ENCODE results near the gene ATG2B.

Gene ATG2B

DNA sequence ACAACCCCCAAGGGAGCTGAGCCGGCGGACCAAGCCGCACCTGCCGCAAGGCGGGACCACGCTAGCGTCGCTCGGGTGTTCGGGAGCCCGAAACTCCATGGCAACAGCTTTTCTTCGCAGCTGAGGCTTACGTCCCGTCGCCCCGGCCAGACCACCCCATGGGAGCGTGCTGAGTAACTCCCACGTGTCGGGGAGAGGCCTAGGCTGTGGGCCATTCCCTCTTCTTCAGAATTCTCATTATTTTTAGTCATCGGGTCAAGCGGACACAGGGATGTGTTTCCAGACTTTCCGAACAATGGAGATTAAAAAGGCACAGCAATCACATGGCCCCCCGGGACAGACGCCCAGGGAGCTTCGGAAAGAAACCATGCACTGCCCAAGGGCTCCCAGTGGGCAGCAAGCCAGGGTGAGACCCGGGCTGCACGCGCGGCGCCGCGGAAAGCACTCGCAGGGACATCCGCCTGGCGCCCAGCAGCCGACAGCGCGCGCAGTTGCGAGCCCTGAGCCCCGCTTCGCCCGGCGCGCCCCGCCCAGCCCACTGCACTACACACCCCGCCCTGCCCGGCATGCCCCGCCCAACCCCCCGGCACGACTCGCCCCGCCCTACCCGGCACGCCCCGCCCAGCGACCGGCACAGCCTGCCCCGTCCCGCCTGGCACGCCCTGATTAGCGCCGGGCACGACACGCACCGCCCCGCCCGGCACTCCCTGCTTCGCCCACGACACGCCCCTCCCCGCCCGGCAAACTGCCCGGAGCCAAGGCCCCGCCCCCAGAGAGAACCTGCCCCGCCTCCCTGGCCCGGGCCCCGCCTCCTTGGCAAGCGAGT lies 28.4 kb upstream of the ATG2B start:
- TF ChIP-seq POLR2A (IDR thresholded peaks at IDR 0.05; ENCODE audit: low read depth, low read length) = peak; percentile 38; the same call in 1 of the 2 replicates
- peak; percentile 85 for DNase-seq (ENCODE audit: insufficient read length, low spot score)
- FAIRE-seq = peak; percentile 58

DNA sequence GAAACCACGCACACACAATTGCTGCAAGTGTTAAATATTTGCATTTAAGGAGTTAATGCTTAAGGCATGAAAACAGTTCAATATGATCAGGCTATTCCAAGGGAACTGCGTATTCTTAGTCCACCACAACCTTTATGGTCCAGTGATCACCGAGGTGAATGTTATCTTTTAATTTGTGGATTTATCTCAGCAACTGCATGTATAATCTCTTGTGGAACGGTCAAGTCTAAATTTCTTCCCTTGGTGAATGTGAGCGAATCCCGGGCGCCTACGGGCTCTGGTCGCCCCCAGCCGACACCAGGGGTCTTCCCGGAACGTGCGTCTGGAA lies 27.8 kb upstream of the ATG2B start:
- FAIRE-seq = peak; percentile 27
- no peak for TF ChIP-seq POLR2A (IDR thresholded peaks at IDR 0.05; ENCODE audit: low read depth, low read length)

DNA sequence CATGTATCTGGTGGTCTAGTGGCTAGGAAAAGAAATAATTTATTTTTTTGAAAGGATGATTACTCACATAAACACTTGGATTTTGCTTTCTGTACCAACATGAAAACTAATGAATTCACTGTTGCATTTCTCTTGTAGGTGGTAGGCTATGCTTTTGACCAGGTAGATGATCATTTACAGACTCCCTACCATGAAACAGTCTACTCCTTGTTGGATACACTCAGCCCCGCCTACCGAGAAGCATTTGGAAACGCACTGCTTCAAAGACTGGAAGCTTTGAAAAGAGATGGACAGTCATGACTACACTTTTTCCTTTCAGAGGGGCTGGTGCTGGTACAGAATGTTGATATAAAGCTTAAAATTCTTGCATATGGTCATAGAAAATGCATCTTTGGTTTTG lies 22.2 kb upstream of the ATG2B start:
- FAIRE-seq (no peak), DNase-seq (ENCODE audit: insufficient read length, low spot score) (no peak)
- TF ChIP-seq POLR2A (IDR thresholded peaks at IDR 0.05; ENCODE audit: low read depth, low read length) = no peak

More for the DNA sequence above, 27.8 kb upstream of the ATG2B start:
- DNase-seq (ENCODE audit: insufficient read length, low spot score) = no peak

- FAIRE-seq = no peak
- TF ChIP-seq POLR2A (IDR thresholded peaks at IDR 0.05; ENCODE audit: low read depth, low read length) = no peak
- DNase-seq (ENCODE audit: insufficient read length, low spot score) = no peak
Observed at GRCh38 chr14:96384740-96385139, 21.6 kb upstream of the ATG2B start.

DNA sequence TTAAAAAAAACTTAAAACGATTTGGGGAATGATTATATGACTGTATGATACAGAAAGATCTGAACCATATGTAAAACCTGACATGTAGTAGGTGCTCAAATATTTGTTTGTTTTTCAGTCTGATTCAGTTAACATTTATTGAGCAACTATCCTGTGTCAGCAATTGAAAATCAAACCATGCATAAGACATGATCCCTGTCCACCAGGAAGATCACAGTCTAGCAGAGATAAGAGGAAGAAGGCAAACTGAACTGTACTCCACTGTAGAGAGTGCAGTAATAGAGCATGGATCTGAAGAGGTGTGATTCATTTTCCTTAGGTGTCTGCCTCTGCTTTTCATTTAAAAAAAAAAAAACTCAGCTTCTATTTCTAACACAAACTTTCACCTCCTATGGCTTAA lies 20.9 kb upstream of the ATG2B start:
- no peak for DNase-seq (ENCODE audit: insufficient read length, low spot score)
- no peak for TF ChIP-seq POLR2A (IDR thresholded peaks at IDR 0.05; ENCODE audit: low read depth, low read length)
- FAIRE-seq = no peak

- FAIRE-seq (peak; percentile 27), DNase-seq (ENCODE audit: insufficient read length, low spot score) (no peak)
- TF ChIP-seq POLR2A (IDR thresholded peaks at IDR 0.05; ENCODE audit: low read depth, low read length) = no peak
Observed at GRCh38 chr14:96383445-96383844, 20.3 kb upstream of the ATG2B start.

DNA sequence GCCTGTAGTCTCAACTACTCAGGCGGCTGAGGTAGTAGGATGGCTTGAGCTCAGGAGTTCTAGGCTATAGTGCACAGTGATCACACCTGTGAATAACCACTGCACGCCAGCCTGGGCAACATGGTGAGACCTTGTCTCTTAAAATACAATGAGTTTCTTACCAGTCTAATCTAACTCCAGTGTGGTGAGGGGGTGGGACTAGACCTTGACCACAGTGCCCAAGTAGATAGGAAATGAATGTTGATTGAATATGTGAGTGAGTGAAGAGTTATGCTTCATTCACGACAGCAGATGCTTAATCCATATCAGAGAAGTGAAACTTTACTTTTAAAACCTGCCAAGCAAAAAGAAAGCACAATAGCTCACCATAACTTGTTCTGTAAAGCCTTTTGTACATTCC lies 17.6 kb upstream of the ATG2B start:
- FAIRE-seq (no peak), DNase-seq (ENCODE audit: insufficient read length, low spot score) (no peak)
- TF ChIP-seq POLR2A (IDR thresholded peaks at IDR 0.05; ENCODE audit: low read depth, low read length) = no peak

- no peak for DNase-seq (ENCODE audit: insufficient read length, low spot score)
- TF ChIP-seq POLR2A (IDR thresholded peaks at IDR 0.05; ENCODE audit: low read depth, low read length) = no peak
- FAIRE-seq = no peak
Observed at GRCh38 chr14:96376093-96376492, 13.0 kb upstream of the ATG2B start.

- FAIRE-seq (no peak), DNase-seq (ENCODE audit: insufficient read length, low spot score) (no peak)
- TF ChIP-seq POLR2A (IDR thresholded peaks at IDR 0.05; ENCODE audit: low read depth, low read length) = no peak
Observed at GRCh38 chr14:96373538-96373937, 10.4 kb upstream of the ATG2B start.

- TF ChIP-seq POLR2A (IDR thresholded peaks at IDR 0.05; ENCODE audit: low read depth, low read length) = no peak
- FAIRE-seq (no peak), DNase-seq (ENCODE audit: insufficient read length, low spot score) (no peak)
Observed at GRCh38 chr14:96370528-96370927, 7.4 kb upstream of the ATG2B start.

DNA sequence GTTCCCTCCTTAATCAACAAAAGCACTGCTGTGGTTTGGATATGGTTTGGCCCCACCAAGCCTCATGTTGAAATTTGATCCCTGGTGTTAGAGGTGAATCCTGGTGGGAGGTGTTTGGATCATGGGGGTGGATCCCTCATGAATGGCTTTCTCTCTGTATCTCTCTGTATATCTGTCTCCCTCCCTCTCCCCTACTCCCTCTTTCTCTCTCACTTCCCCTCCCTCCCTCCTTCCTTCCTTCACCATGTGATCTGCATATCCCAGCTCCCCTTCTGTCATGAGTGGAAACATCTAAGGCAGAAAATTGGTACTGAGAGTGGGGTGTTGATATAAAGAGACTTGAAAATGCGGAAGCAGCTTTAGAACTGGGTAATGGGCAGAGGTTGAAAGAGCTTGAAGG lies 5.4 kb upstream of the ATG2B start:
- FAIRE-seq (no peak), DNase-seq (ENCODE audit: insufficient read length, low spot score) (no peak)
- TF ChIP-seq POLR2A (IDR thresholded peaks at IDR 0.05; ENCODE audit: low read depth, low read length) = no peak

DNA sequence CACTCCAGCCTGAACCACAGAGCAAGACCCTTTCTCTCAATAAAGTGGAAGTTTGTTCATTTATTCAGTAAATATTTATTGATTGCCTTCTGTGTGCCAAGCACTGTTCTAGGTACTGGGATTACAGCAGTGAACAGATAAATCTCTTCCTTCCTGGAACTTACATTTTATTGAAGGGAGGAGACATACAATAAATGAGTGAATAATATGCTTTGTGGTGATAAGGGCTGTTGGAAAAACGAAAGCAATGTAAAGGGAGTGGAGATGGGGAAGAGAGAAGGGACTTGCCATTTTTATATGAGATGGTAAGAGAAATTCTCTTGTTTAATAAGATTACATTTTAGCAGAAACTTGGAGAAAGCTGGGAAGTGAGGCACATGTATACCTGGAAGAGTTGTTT lies 1.8 kb upstream of the ATG2B start:
- FAIRE-seq (no peak), DNase-seq (ENCODE audit: insufficient read length, low spot score) (no peak)
- no peak for TF ChIP-seq POLR2A (IDR thresholded peaks at IDR 0.05; ENCODE audit: low read depth, low read length)

DNA sequence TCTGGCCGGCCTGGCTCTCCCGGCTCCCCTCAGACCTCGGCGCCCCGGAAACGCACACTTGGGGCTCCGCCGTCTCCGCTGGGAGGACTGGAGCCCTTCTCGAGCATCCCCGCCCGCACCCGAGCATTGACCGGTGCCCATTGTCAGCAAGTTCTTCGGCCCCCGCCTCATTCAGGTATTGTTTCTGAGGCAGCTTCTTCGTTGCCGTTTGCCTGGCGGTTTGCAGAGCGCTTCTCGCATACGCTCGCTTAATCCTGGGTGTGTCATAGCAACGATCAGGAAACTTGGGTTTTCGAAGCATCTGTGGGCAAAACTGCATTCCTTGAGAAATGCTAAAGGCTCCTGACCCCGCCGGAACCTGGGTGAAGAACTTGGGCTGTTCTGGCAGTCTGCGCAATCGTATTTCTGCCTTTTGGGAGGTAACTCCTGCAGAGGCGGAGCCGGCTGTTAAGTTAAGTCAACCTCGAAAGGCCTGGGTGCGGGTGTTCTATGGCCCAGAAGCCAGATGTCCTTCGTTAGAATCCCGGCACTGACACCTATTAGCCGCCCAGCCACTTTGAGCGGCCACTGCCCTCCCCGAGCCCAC lies 703 bp upstream of the ATG2B start:
- DNase-seq (ENCODE audit: insufficient read length, low spot score) (peak; percentile 26), FAIRE-seq (peak; percentile 57)
- no peak for TF ChIP-seq POLR2A (IDR thresholded peaks at IDR 0.05; ENCODE audit: low read depth, low read length)

- FAIRE-seq = peak; percentile 98
- peak; percentile 23 for DNase-seq (ENCODE audit: insufficient read length, low spot score)
Observed at GRCh38 chr14:96362071-96362964, 823 bp downstream of the ATG2B start.

More at GRCh38 chr14:96362071-96362964, 823 bp downstream of the ATG2B start:
- TF ChIP-seq POLR2A (IDR thresholded peaks at IDR 0.05; ENCODE audit: low read depth, low read length) = no peak
